GM21390 (cell line): Measurements from ENCODE around the gene PRRC2B.
"Not testable (repeated sequence)": the region's sequence is repeated elsewhere in the genome, so short reads cannot be mapped to it uniquely, and the experiment has no call there.

Experiments
- ATAC-seq: cut with Tn5 transposase; IDR thresholded peaks from one replicate; pipeline ENCODE4 v1.9.1; 2021; ENCODE audit not compliant: unreplicated experiment

Gene PRRC2B

DNA sequence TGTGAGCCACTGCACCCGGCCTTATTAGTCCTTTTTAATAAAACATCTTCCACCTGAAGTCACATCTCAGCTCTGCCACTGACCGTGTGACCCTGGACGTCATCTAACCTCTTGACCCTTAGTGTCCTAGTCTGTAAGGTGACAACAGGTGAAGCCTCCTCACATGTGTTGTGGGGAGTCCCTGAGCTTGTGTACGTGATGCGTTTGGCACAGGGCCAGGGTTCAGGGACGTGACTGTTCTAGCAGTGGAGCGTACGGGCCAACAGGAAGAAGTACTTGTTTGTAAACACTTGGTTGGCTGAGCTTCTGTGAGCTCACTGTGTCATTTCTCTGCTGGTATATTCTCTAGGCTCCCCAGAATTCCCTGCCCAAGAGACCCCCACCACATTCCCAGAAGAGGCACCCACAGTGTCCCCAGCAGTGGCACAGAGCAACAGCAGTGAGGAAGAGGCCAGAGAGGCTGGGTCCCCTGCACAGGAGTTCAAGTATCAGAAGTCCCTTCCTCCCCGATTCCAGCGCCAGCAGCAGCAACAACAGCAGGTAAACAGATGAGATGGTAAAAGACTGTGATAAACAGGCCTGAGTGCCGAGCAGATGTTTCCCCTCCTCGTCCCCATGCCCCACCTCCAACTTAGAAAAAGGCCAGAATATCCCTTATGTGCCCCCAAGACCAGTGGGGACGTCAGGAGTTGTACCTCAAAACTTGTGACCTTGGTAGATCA is 73.5 kb downstream of the PRRC2B start:
- ATAC-seq, result no peak

DNA sequence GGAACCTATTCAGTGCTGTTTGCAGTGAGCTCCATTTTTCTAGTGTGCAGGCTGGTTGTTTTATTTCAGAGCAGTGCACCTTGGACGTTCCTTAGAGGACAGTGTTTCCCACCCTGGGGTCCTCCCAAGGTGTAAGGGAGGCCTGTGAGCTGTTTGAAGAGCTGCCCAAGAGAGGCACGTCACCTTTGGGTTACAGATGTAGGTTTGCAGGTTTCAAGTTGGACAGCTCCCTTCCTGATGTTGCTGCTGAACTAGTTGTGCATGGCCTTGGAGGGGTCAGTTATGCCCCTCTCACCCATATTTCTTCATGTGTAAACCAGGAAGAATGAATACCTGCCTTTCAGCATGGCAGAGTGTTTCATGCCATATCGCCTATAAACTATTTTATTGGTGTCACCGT is 74.1 kb downstream of the PRRC2B start:
- ATAC-seq, result no peak

DNA sequence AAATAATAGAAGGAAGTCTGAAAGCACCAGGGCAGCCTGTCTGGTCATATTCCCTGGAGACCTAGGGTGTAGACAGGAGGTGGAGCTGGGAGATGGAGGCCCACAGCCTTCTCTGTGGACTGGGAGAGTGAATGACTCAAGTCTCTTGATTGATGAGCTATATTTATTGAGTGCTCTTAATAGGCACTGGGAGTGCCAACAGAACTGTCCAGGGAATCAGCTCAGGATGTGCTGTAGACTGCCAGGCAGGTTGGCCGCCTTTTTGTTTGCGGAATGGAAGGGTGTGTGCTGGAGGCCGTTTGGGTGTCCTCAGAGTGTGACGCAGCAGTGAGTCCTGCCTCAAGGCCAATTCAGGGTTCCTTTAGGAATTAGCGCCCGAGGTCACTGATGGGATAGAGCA is 75.5 kb downstream of the PRRC2B start:
- no peak for ATAC-seq

DNA sequence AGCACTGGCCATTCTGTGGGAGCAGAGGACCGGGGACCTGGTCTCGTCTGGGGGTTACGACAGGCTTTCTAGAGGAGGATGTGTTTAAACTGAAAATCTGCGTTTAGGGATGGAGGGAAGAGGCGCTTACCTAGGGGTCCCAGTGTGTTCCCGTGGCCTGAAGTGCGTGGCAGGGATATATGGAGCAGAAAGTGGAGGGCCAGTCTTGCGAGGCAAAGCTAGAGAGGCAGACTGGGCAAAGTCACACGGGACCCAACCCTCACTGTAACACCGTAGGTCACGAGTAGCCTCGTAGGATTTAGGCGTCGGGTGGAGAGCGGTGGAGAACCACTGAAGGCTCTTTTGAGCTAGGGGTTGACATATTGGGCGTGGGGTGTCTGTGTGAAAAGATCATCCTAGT is 76.1 kb downstream of the PRRC2B start:
- no peak for ATAC-seq

DNA sequence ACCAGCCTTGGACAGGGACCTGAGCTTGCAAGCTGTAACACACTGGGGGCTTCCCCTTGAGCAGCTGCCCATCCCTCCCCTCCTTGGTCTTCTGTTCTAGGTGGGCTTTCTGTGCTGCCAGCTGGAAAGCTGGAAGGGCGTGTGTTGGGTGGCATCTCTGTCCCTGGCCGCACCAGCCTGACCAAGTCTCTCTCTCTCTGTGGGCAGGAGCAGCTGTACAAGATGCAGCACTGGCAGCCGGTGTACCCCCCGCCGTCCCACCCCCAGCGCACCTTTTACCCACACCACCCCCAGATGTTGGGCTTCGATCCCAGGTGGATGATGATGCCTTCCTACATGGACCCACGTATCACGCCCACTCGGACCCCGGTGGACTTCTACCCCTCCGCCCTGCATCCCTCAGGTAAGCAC is 76.7 kb downstream of the PRRC2B start:
- ATAC-seq, result no peak

DNA sequence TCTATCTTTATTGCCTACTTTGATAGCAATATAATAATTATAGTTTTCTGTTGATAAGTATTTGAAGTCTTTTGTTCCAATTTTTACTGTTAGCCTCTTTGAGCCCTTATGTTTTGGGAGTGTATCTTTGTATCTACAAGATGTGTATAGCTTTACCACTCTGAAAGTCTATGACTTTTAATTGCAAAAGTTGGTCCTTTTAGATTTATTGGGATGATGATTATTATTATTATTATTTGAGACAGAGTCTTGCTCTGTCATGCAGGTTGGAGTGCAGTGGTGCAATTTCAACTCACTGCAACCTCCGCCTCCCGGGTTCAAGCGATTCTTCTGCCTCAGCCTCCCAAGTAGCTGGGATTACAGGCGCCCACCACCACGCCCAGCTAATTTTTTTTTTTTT is 78.2 kb downstream of the PRRC2B start:
- ATAC-seq, result not testable (repeated sequence)

DNA sequence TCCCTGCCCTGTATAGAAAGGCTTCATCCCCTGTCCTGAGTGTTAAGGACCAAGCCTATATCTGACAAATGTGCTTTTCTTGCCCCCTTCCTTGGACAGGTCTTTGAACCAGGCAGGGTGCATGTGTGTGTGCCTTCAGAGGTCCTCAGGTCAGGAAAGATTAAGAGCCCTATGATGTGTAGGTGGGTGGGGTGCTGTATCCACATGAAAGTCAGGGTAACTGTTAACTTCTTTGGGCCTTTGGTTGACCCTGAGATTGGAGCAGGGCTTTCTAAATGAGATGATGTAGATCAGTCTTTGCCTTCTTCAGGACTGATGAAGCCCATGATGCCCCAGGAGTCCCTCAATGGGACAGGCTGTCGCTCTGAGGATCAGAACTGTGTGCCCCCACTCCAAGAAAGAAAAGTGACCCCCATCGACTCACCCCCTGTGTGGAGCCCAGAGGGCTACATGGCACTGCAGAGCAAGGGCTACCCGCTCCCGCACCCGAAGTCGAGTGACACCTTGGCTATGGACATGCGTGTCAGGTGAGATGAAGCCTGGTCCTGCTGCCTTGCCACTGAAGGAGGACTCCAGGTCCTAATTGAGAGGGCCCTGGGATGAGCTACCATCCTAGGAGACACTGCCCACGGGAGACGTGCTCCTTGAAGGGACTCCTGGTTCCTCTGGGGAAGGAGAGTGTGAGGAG is 79.5 kb downstream of the PRRC2B start:
- ATAC-seq, result no peak

DNA sequence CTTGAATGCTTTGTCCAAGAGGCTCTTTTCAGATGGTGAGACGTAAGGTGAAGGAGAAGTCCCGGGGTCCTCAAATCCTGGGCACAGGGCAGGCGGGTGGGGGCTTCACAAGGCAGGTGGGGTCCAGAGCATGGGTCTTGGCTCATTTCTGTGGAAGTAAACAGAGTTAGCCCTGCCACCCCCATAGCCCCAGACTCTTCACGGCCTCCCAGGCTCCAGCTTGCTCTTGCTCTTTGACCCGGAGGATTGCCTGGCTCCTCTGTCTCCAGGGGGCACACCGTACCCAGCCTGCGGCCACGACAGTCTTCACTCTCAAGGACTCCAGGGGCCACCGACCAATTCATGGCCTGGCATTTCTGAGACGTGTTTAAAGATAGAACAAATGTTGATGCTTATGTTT is 80.0 kb downstream of the PRRC2B start:
- no peak for ATAC-seq

DNA sequence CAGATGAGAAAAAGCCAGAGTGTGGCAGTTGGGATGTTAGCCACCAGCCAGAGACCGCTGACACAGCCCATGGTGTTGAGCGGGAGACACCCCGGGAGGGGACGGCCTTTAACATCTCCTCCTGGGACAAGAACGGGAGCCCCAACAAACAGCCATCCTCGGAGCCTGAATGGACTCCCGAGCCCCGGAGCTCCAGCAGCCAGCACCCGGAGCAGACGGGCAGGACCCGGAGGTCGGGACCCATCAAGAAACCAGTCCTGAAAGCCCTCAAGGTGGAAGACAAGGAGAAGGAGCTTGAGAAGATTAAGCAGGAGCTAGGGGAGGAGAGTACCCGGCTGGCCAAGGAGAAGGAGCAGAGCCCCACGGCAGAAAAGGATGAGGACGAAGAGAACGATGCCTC is 80.8 kb downstream of the PRRC2B start:
- ATAC-seq, result no peak

DNA sequence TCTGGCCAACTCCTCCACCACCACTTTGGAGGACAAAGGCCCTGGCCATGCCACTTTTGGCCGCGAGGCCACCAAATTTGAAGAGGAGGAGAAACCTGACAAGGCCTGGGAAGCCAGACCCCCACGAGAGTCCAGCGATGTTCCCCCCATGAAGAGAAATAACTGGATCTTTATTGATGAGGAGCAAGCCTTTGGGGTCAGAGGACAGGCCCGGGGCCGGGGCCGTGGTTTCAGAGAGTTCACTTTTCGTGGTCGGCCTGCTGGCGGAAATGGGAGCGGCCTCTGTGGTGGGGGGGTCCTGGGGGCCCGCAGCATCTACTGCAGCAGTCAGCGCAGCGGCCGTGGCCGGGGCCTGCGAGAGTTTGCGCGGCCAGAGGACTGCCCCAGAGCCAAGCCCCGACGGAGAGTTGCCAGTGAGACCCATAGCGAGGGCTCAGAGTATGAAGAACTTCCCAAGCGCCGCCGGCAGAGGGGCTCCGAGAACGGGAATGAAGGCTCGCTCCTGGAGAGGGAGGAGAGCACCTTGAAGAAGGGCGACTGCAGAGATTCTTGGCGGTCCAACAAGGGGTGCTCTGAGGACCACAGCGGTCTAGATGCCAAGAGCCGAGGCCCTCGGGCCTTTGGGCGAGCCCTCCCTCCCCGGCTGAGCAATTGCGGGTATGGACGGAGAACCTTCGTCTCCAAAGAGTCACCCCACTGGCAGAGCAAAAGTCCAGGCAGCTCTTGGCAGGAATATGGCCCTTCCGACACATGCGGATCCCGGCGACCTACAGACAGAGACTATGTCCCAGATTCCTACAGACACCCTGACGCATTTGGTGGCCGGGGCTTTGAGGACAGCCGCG is 81.4 kb downstream of the PRRC2B start:
- ATAC-seq, result no peak

DNA sequence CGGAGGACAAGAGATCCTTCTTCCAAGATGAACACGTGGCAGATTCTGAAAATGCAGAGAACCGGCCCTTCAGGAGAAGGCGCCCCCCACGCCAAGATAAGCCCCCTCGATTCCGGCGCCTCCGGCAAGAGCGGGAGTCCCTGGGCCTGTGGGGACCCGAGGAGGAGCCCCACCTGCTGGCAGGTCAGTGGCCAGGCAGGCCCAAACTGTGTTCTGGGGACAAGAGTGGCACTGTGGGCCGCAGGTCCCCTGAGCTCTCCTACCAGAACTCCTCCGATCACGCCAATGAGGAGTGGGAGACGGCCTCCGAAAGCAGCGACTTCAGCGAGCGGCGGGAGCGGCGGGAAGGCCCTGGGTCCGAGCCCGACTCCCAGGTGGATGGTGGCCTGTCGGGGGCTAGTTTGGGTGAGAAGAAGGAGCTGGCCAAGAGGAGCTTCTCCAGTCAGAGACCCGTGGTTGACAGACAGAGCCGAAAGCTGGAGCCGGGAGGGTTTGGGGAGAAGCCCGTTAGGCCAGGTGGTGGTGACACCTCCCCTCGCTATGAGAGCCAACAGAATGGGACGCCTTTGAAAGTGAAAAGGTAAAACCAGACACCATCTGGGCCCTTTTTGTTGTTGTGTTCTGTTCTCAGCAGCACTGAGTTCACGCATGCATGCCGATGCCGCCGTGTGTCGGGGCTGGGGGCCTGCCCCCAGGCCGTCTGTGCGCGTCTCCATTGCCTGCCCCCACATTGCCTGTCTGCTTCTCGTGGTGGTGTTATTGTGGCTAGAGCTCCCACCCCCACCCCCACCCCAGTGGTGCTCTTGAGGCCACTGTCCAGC is 82.3 kb downstream of the PRRC2B start:
- no peak for ATAC-seq

DNA sequence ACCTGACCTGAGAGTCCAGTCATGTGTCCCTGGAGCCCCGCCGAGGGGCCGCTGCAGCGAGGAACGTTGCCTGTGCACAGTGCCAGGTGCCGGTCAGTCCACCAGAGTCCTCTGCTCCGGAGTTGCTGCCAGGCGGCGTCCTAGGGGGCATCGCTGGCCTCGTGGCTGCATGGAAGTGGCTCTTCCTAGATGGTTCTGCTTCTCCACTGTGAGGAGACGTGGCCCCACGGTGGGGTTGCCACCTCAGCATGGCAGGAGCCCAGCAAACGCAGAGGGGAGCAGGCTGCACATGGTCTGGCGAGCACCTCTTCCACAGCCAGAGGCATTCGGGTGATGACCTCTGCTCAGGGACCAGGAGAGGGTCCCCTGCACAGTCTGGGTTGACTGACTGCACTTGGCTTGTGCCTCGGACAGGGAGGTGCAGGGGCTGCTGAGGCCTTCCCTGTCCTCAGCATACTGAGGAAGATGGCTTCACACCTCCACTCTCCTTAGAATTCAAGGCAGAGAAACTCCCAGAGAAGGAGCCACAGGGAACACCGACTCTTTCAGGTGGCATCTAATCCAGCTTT is 83.0 kb downstream of the PRRC2B start:
- no peak for ATAC-seq

DNA sequence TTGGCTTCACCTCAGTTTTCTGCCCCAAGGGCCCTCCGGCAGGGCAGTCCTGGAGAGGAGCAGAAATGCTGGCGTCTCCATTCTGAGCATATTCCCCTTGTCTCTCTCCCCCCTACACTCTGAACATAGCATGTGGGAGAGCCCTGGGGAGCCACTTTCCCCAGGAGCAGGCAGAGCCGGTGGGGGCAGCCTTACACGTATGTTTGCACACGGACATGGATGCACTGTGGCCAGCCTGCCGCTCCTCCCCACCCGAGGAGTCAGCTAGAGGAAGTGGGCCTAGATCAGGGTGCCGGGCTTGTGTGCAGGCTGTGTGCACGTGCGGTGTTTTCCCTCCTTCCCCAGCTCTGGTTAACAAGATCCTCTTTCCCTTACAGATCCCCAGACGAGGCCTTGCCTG is 83.5 kb downstream of the PRRC2B start:
- ATAC-seq, result no peak

DNA sequence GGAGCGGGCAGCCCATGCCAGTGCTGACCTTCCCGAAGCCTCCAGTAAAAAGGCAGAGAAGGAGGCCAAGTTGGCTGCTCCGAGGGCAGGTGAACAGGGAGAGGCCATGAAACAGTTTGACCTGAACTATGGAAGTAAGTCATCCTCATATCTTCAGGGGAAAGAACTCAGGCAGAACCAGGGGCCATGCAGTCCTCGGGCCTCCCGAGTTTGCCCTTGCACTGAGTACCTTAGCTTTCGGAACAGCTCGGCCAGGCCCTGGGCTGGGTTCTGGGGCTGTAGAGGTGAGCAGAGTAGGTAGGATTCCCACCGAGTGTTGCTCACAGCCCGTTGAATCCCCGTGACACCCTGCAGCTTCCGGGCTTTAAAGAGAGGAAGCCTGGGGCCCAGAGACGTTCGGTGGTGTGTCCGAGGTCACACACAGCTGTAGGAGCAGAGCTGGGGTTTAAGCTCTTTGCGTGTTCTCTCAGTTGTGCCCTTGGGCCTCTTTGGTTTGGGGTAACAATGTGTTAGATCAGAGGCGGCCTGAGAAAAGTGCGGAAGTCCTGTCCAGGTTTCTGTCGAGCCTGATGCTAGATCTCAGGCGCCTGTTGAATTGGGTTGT is 84.0 kb downstream of the PRRC2B start:
- ATAC-seq, result no peak

DNA sequence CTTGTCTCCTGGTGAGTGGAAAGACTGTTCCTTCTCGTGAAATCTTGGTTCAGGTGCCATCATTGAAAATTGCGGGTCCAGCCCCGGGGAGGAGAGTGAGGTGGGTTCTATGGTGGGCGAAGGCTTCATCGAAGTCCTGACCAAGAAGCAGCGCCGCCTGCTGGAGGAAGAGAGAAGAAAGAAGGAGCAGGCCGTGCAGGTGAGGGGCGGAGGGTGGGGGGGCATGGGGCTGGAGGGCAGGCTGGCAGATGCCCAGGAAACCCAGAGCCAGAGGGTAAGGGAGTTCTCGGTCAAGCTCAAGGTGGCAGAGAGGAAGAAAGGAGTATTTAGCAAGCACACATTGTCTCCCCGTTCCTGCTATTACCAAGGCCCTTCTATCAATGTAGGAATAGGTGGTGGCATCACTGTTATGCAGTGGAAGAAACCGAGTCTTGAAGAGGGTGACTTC is 84.6 kb downstream of the PRRC2B start:
- no peak for ATAC-seq

DNA sequence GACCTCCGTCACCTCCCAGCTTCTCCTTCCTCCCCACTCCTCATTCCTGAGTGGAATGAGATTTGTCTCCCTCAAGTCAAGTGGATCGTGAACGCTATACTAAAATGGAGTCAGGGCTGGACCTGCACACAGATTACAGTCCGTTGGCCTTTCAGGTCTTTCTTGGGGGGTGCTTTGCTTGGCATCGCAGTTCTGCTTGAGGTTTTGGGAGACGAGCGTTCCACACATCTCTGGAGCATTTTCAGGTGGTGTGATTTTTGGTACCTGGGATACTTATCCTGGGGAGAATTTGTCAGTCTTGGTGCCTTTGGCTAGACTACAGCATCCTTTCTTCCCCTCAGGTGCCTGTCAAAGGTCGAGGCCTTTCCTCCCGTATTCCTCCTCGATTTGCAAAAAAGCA is 85.0 kb downstream of the PRRC2B start:
- ATAC-seq, result no peak

DNA sequence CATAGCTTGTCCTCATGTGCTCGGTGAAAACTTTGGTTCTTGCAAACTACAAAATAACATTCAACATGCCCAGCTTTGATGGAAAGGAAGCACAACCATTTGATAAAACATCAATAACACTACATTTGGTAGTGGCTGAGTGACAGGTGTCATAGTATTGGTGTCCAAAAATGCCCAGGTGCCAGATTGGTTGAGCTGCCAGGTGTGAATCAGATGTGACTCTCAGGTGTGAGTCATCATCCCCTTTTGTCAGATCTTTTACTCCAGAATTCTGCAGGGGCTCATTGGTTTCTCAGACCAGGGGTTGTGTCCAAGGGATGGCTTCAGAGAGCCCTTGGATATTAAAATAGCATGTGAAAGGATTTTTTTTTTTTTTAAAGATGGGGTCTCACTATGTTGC is 86.4 kb downstream of the PRRC2B start:
- ATAC-seq, result no peak

DNA sequence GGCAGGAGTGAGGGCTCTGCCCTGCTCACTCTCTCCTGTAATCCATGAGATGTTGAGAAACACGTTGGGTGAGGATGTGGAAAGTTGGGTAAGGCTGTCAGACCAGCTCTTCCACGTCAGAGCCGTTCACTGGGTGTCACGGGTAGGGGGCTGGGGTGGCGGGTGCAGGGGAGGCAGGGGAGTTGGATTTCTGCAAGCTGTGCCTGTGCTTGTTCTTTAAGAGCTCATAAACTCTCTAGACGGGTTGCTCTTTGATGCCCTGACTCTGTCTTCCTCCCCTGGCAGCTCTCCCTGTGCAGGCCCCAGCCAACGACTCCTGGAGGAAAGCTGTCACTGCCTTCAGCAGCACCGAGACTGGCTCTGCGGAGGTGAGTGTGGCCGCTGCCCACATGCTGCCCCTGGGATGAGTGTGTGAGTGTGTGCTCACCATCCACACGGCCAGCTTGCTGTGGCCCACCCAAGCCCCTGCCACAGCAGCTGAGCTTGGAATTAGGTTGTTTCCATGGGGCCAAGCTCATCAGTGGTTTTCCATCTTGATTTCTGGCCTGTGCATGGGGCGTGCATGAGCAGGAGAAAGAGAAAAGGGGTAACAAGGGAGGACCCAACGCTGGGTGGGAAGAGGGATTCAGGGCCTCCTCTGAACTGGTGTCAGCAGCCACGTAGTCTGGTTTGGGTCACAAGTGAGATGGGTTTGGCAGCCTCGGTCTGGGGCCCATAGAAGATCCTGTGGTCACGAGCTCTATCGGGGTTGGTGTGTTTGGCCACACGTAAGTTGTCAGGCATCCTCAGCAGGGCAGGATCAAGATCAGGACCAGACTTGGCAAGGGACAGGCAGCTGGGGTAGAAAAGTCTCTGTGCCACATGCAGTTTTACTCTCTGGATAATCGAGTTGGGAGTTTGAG is 87.8 kb downstream of the PRRC2B start:
- ATAC-seq, result no peak

DNA sequence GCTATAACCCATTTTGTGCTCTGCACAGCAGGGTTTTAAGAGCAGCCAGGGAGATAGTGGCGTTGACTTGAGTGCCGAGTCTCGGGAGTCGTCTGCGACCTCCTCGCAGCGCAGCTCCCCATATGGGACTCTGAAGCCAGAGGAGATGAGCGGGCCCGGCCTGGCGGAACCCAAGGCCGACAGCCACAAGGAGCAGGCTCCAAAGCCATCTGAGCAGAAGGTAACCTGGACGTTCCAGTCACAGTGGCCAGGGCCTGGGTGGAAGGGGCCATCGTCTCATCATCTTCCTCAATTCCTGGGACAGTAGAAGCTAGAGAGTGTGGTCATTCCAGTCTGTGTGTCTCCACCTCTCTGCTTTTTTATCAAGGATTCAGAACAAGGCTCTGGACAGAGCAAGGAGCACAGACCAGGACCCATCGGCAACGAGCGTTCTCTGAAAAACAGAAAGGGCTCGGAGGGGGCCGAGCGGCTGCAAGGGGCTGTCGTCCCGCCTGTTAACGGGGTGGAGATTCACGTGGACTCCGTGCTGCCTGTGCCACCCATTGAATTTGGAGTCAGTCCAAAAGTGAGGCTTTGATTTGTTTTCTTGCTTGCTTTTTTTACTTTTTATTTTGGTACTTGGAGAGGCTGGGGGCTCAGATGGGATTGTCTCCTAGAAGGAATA is 88.6 kb downstream of the PRRC2B start:
- no peak for ATAC-seq
